Liver (tissue), 2 donors: ENCODE data around the gene CUZD1.

Source experiments
- CTCF ChIP-seq: fragments of 150-350 bp; IDR thresholded peaks from 2 replicates; pipeline ENCODE4 v1.5.1; 2017; ENCODE audit warnings: improper control_type of control experiment, low read depth, low read length; ENCODE audit not compliant: missing input control
- TF ChIP-seq, protein P1 (sequence below): IDR thresholded peaks from 2 replicates; pipeline ENCODE4 v1.6.1; 2016; ENCODE audit warnings: antibody characterized with exemption
- donor health status: healthy.

GRCh38 chr10:122839505-122839904 is 6.2 kb downstream of the CUZD1 start:
- no peak for TF ChIP-seq CTCF
- TF ChIP-seq, protein P1, sequence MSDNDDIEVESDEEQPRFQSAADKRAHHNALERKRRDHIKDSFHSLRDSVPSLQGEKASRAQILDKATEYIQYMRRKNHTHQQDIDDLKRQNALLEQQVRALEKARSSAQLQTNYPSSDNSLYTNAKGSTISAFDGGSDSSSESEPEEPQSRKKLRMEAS = no peak
